SH-SY5Y (cell line): ENCODE data around the gene KISS1.

ENCODE experiments used
- GATA2 ChIP-seq: IDR thresholded peaks from 2 replicates; pipeline ENCODE4 v1.6.1; 2011; ENCODE audit warnings: mild to moderate bottlenecking, low read depth, low read length
- GATA3 ChIP-seq: IDR thresholded peaks from 2 replicates; pipeline ENCODE4 v1.6.1; 2011; ENCODE audit warnings: low read depth, mild to moderate bottlenecking, low read length, moderate library complexity

- no peak for TF ChIP-seq GATA3
- TF ChIP-seq GATA2 = no peak
Observed at GRCh38 chr1:204227996-204228785, 31.9 kb upstream of the KISS1 start.
